Fibroblast of skin of right quadriceps (primary cell): Measurements from ENCODE around the gene KCNN3.

Experiments
- DNase-seq: peaks from one replicate; pipeline ENCODE4 v3.0.0-alpha.2; 2013

The KCNN3 gene

GRCh38 chr1:154769193-154769895, 100.7 kb downstream of the KCNN3 start:
- no peak for DNase-seq

DNA sequence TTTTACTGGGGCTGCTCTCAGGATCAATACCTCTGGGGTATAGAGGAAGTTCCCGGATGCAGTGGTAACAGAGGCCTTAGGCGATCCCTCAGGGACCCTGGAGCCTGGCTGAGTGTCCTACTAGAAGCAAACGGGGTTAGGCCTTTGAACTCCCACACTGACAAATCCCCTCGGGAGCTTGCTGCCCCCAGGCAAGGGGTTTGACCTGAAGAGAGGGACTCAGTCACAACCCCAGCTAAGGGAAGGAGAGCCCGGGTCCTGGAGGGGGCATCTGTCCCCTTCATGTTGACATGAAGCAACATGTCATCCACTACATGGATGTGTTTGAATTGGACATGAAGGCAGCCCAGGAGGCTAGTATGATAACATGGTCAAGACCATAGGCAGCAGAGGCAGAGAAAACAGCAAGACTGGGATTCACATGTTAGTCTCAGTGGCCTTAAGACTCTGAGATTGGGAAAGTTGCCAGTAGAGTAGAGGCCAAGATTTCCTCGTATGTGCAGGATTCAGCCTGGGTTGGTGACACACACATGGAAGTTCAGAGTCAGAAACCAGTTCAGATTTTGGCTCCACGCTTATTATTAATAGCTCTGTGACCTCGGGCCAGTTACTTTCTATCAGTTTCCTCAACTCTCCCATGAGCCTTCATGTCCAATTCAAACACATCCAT, 101.5 kb downstream of the KCNN3 start:
- DNase-seq, result no peak

GRCh38 chr1:154767315-154768240, 102.5 kb downstream of the KCNN3 start:
- DNase-seq, result no peak

- peak; percentile 27 for DNase-seq
These were observed 104.1 kb downstream of the KCNN3 start for GRCh38 chr1:154765970-154766369.

- DNase-seq, result no peak
These were observed 105.3 kb downstream of the KCNN3 start for GRCh38 chr1:154764773-154765172.

DNA sequence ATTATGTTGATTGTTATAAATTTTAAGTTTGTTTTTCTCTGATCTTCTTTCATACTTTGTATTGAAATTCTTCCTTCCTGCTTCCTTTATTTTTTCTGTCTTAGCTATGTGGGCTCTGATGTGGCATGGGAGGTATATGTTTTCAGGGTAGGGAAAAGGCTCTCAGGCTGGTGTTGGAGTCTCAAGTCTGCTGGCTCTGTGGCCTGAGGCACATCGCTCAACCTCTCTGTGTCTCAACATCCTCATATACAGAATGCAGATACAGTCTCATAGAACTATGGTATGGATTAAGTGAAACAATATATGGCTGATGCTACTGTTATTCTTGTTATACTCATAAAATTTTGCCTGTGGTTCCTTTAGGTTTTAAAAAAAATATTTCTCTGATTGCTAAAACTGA, 105.9 kb downstream of the KCNN3 start:
- no peak for DNase-seq

- DNase-seq, result no peak
These were observed 109.6 kb downstream of the KCNN3 start for GRCh38 chr1:154760469-154760933.

- DNase-seq, result no peak
These were observed 110.3 kb downstream of the KCNN3 start for GRCh38 chr1:154759793-154760192.

- no peak for DNase-seq
These were observed 110.9 kb downstream of the KCNN3 start for GRCh38 chr1:154759196-154759595.

DNA sequence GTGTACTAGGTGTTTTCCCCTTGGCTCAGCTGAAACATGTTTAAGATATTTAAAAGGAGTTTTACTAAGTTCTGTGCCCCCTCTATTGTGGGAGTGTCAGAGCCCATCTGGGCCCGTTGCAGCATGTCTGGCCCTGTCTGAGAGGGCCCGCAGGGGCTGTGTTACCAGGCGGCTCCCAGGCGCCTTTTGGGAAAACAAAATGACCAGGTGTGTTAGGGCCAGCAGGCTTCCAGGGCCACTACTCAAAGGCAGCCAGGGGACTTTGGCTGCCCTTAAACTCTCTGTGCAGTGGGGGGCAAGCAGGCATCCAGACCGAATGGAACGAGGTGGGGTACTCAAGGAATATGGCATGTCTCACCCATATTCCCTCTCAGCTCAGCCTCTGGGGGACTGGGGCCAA, 111.7 kb downstream of the KCNN3 start:
- no peak for DNase-seq

DNA sequence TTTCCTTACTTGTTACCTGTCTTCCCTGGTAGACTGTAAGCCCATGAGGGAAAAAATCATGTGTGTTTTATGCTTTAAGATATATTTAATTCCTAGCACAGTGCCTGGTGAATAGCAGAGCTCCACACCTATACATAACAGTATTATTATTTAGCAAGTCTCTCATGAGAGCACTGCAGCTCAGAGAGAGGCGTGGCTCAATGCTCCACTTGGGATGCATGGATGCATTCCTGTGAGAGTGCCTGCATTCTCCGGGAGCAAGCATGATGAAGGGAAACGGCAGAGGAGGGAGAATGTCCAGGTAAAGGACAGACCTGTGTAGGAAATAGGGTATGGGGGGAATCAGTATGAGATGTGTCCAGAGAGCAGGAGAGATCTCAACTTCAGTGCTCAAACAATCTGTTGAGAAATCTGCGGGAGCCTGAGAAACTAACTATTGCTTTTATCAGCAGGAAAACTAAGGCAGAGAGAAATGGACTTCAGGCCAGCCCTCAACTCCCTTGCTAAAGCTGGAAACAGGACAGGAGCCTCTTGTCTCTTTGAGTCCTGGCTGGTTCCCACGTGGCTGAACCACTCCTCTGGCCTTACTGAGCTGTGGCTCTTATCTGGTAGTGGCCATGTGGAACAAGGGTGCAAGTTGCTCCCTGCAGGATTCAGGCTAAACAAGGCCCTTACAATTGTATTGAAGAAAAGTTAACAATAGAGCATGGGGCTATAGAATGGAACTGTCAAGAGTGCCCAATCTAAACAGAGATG, 113.1 kb downstream of the KCNN3 start:
- DNase-seq, result no peak

DNA sequence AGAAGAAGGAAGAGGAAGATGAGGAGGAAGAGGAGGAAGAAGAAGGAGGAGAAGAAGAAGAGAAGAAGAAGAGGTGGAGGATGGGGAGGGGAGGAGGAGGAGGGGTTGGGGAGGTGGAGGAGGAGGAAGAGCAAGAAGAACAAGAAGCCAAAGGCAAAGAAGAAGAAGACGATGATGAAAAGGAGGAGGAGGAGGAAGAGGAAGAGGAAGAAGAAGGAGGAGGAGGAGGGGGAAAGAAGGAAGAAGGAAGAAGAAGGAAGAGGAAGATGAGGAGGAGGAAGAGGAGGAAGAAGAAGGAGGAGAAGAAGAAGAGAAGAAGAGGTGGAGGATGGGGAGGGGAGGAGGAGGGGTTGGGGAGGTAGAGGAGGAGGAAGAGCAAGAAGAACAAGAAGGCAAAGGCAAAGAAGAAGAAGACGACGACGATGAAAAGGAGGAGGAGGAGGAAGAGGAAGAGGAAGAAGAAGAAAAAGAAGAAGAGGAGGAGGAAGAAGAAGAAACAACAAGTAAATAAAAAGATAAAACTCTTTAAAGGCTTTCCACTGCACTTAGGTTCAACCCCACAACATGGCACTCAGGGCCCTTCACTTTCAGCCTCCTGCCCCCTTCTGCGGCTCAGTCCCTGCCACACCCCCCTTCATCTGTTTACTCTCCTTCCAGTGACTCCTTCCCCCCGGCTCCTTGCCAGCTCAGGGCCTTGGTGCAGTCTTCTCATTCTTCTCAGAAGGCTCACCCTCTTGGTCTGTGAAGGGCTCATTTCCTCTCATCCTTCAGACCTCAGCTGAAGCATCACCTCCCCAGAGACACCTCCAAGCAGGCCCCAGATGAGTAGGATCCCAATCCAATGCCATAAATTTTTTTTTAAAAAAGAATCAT, 114.0 kb downstream of the KCNN3 start:
- peak; percentile 46 for DNase-seq

DNA sequence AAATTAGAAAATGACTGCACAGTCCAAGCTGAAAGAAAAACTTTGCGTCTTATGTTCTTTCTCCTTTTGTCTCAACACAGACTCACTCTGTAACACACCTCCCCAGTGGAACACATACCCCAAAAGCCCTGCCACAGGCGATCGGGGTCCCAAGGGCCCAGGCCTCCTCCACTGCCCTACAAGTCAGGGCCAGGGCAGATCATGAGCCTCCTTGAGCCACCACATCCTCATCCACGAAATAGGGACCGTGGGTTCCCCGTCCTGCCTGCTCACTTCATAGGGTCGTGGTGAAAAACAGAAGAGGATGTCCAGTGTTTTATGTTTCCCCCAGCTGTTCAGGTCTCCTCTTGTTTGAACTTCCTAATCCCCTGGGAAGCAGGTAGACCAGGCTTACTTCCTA, 116.7 kb downstream of the KCNN3 start:
- DNase-seq, result no peak

DNA sequence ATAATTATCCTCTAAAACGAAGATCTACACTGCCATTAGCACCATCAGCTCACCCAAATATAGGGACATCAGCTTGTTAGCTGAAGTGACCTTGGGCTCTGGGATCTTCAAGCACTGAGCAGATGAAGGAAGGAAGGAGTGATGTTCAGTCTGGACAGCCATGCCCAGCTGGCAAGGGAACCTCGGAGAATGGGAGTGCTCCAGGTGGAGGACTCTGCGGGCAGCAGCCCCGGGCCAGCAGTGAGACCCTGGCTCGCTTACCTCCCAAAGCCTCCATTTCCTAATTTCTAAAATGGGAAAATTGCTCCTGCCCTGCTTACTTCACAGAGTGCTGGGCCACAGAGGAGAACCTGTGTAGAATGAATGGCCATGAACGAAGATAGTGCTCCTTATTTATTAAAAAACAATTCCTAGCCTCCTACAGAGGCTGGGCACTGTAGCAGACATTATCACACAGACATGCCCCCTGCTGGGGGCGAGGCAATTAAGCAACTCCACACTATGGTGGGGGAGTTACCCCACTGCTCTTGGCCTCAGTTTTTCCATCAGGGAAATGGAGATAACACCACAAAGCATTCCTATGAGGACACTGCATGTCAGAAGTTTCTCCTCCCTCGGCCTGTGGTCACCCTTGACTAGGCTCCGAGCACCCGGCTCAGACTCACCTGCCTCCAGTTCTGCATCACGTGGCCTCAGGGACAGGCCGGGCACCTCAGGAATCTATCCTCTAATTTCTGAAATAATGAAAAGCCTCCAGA, 117.6 kb downstream of the KCNN3 start:
- DNase-seq, result no peak

DNA sequence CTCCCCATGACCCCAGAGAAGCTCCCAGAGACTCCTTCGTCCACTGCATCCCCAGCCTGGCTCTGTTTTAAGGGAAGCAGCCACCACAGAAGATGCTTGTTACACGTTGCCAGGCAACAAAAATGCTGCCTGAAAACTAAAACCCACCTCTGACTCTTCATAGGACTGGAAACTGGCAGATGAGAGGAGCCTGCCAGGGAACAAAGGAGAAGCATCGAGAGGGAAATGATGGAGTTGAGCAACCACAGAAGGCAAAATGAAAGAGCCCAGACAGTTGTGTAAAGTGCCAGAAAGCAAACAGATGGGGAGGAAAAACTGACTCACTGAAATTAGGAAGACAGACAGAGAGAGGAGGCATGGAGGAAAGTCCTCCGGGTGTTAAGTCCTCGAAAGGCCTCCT, 118.4 kb downstream of the KCNN3 start:
- no peak for DNase-seq

DNA sequence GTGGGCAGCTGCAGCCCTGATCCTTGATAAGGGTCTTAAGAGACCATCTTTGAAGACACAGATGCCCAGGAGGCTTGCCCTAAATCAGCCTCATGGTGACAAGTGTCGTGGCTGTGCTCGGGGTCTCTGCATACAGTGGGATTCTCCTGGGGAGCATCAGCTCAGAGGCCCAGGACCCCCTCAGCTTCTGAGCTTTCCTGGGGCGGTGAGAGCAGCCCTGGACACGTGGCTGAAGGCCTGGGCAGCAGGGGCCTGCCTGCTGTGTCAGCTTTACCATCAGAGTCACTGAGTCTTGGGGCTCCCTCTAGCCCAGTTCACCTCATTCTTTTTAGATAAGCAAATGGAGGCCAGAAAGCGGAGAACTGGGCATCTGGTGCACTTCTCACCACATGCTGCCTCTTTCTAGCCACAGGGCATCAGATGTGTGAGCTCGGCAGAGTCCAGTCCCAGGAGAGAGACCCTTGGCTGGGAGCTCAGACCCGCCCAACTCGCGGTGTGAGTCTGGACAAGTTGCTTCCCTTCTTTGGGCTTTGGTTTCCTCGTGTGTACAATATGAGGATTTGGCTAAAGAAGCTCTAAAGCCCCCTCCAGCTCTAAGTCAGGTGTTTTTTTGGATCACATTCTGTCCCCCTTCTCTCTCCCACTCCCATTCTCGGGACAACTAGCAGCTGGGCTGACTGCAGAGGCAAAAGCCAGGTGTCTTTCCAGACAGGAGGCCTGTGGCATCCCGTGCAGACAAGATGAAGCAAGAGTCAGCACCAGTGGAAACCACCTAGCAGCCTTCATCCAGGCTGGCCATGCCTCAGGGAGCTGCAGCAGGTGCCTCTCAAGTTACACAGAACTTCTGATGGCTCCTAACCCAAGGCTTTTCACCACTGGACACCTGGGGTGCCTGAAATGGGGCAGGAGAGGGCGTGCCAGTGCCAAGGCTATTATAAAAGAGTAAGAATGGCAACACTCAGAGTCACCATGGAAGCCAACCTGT, 119.1 kb downstream of the KCNN3 start:
- no peak for DNase-seq

GRCh38 chr1:154749078-154749760, 120.9 kb downstream of the KCNN3 start:
- no peak for DNase-seq

GRCh38 chr1:154748405-154748775, 121.7 kb downstream of the KCNN3 start:
- DNase-seq, result no peak
